Lung (tissue), 12 donors: ENCODE measurements around the gene STN1. TPM values are rescaled to one million over a fixed set of nuclear protein-coding genes. Genes with fewer than 3 reads are reported as not detected.

ENCODE experiments used
- ATAC-seq: fragments of 200-7000 bp; cut with Tn5 transposase; one replicate; pipeline ENCODE4 v1.9.1; 2020; ENCODE audit warnings: moderate number of reproducible peaks; ENCODE audit not compliant: insufficient read depth, low FRiP score
- DNase-seq, 3 donors: peaks; one replicate each; pipeline ENCODE4 v3.0.0-alpha.2; 2013 to 2017
- H3K27ac ChIP-seq, 2 donors: one replicate each; pipeline ENCODE4 v1.5.1; 2013; ENCODE audit warnings: mild to moderate bottlenecking in 2 of 2, moderate library complexity in 2 of 2, control low read depth in 1 of 2, inconsistent platforms in 1 of 2, low read depth in 1 of 2, low read length in 1 of 2
- H3K27me3 ChIP-seq, 3 donors: one replicate each; pipeline ENCODE4 v1.5.1; 2013; ENCODE audit warnings: low read length in 2 of 3; ENCODE audit not compliant: control insufficient read depth in 3 of 3, insufficient read depth in 3 of 3
- H3K36me3 ChIP-seq, 4 donors: one replicate each; pipeline ENCODE4 v1.5.1; 2013; ENCODE audit warnings: low read length in 4 of 4, mild to moderate bottlenecking in 1 of 4, moderate library complexity in 1 of 4; ENCODE audit not compliant: control insufficient read depth in 4 of 4, insufficient read depth in 4 of 4
- H3K4me1 ChIP-seq, 5 donors: one replicate each; pipeline ENCODE4 v1.5.1; 2013; ENCODE audit warnings: low read length in 5 of 5, mild to moderate bottlenecking in 2 of 5, moderate library complexity in 1 of 5; ENCODE audit not compliant: control insufficient read depth in 5 of 5, insufficient read depth in 5 of 5
- H3K4me3 ChIP-seq: one replicate; pipeline ENCODE4 v1.5.1; 2013; ENCODE audit warnings: mild to moderate bottlenecking, control low read depth, moderate library complexity
- H3K9ac ChIP-seq, 2 donors: one replicate each; pipeline ENCODE4 v1.5.1; 2013; ENCODE audit warnings: low read length in 2 of 2, control low read depth in 1 of 2; ENCODE audit not compliant: insufficient read depth in 1 of 2
- H3K9me3 ChIP-seq, 4 donors: one replicate each; pipeline ENCODE4 v1.5.1; 2013; ENCODE audit warnings: low read length in 3 of 4, mild to moderate bottlenecking in 1 of 4, moderate library complexity in 1 of 4; ENCODE audit not compliant: control insufficient read depth in 4 of 4, insufficient read depth in 3 of 4
- CTCF ChIP-seq: IDR thresholded peaks from 2 replicates; pipeline ENCODE4 v1.5.1; 2012; ENCODE audit warnings: mild to moderate bottlenecking; ENCODE audit errors: control extremely low read depth, extremely low read depth
- WGBS, 2 donors: extraction: QIAGEN DNeasy Blood & Tissue Kit; methylation state at CpG; one replicate each; pipeline ENCODE4 v1.1.7; 2013; 5-methylcytosine and 5-hydroxymethylcytosine counted together
- polyA plus RNA-seq, 2 donors: library from polyadenylated mRNA; stranded (reverse); fragments of 200-250 nt; gene quantifications; one replicate each; pipeline ENCODE4 v1.2.1, GENCODE V29; 2013
- total RNA-seq, 2 donors: library from RNA; depleted of rRNA in 1 of 2; stranded (reverse); fragments of >200 nt in 1 of 2; gene quantifications; one replicate each; pipeline ENCODE4 v1.2.1, GENCODE V29; 2014 to 2021
- donor health status: control.
- donor health status: control.
- donor health status: Bipolar disorder and iron deficiency.
- donor health status: healthy.
- donor health status: DM: yes; HTN: yes; CAD: no.

STN1 gene
- total and polyA plus RNA-seq, 4 donors = 26.5 to 43.8 (median 39.1) TPM

- H3K9me3 ChIP-seq = peaks cover 0 to 9% (median 1%) of the 10 kb centered on the region in 4 donors
- ATAC-seq = no peak
- H3K4me1 ChIP-seq = peaks cover 0 to 5% (median 1%) of the 10 kb centered on the region in 5 donors
- DNase-seq = no peak
- TF ChIP-seq CTCF = no peak
- H3K36me3 ChIP-seq = peaks cover 0 to 10% (median 2%) of the 10 kb centered on the region in 4 donors
- peaks cover 0 to 2% (median 0%) of the 10 kb centered on the region in 3 donors for H3K27me3 ChIP-seq
- H3K27ac ChIP-seq = no peak overlapping the region
- 71 to 81% methylated on average over 4 of the region's 4 CpGs for WGBS, 2 donors
- no peak overlapping the region for H3K4me3 ChIP-seq
- no peak overlapping the region for H3K9ac ChIP-seq
Observed at GRCh38 chr10:103869336-103869735, 48.6 kb downstream of the STN1 start.

GRCh38 chr10:103868200-103868599, 49.8 kb downstream of the STN1 start:
- Histone ChIP-seq H3K27me3 (peaks cover 0 to 2% (median 0%) of the 10 kb centered on the region in 3 donors), H3K36me3 (peaks cover 0 to 9% (median 2%) of the 10 kb centered on the region in 4 donors), H3K9me3 (peaks cover 0 to 9% (median 1%) of the 10 kb centered on the region in 4 donors), H3K27ac (no peak overlapping the region), H3K4me3 (no peak overlapping the region), H3K9ac (no peak overlapping the region), H3K4me1 (peaks cover 0 to 3% (median 0%) of the 10 kb centered on the region in 5 donors)
- no peak for DNase-seq
- no peak for ATAC-seq
- TF ChIP-seq CTCF = no peak
- WGBS, 2 donors = 84 to 85% methylated on average over 1 of the region's 1 CpG

GRCh38 chr10:103861505-103861904, 56.5 kb downstream of the STN1 start:
- ATAC-seq (no peak), DNase-seq (no peak)
- Histone ChIP-seq H3K27ac (no peak overlapping the region), H3K4me1 (peaks cover 0 to 3% (median 2%) of the 10 kb centered on the region in 5 donors), H3K9me3 (peaks cover 0 to 9% (median 1%) of the 10 kb centered on the region in 4 donors), H3K36me3 (no peaks in the 10 kb centered on the region), H3K9ac (no peak overlapping the region), H3K27me3 (no peaks in the 10 kb centered on the region), H3K4me3 (no peak overlapping the region)
- no peak for TF ChIP-seq CTCF
- WGBS, 2 donors = 94 to 95% methylated on average over 1 of the region's 1 CpG
